NCI-H345 treated with DMSO at 0.1 percent for 48 hours (cell line): ENCODE measurements around the gene RIIAD1.
"Not testable (repeated sequence)": the region's sequence is repeated elsewhere in the genome, so short reads cannot be mapped to it uniquely, and the experiment has no call there.

Experiments used
- DNase-seq: peaks from one replicate; lab custom pipeline; 2025; ENCODE audit not compliant: unreplicated experiment; lab: John Stamatoyannopoulos, UW

RIIAD1 gene

DNA sequence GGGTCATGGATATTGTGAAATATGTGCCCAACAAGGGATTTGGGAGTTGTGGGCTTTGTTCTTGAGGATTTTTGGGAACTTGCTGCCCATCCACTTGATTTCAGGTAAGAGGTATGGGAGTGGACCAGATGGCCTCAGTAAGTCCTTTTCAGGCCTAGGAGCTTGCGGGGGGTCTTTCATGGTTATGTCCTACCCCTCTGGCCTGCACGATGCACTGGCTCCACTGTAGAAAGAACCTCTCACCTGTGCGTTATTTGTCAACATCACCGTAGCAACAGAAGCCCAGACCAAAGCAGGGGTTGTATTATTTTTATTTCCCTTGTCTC, 8.6 kb downstream of the RIIAD1 start:
- DNase-seq, result no peak

- DNase-seq, result no peak
These were observed 11.8 kb downstream of the RIIAD1 start for GRCh38 chr1:151733126-151733525.

GRCh38 chr1:151733995-151734394, 12.7 kb downstream of the RIIAD1 start:
- not testable (repeated sequence) for DNase-seq

GRCh38 chr1:151737026-151737425, 15.7 kb downstream of the RIIAD1 start:
- DNase-seq, result no peak

DNA sequence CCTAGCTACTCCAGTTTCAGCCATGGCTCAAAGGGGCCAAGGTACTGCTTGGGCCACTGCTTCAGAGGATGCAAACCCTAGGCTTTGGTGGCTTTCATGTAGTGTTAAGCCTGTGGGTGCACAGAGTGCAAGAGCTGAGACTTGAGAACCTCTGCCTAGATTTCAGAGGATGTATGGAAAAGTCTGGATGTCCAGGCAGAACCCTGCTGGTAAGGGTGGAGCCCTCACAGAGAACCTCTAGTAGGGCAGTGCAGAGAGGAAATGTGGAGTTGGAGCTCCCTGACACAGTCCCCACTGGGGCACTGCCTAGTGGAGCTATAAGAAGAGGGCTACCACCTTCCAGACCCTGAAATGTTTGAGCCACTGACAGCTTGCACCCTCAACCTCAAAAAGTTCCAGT, 16.2 kb downstream of the RIIAD1 start:
- no peak for DNase-seq

DNA sequence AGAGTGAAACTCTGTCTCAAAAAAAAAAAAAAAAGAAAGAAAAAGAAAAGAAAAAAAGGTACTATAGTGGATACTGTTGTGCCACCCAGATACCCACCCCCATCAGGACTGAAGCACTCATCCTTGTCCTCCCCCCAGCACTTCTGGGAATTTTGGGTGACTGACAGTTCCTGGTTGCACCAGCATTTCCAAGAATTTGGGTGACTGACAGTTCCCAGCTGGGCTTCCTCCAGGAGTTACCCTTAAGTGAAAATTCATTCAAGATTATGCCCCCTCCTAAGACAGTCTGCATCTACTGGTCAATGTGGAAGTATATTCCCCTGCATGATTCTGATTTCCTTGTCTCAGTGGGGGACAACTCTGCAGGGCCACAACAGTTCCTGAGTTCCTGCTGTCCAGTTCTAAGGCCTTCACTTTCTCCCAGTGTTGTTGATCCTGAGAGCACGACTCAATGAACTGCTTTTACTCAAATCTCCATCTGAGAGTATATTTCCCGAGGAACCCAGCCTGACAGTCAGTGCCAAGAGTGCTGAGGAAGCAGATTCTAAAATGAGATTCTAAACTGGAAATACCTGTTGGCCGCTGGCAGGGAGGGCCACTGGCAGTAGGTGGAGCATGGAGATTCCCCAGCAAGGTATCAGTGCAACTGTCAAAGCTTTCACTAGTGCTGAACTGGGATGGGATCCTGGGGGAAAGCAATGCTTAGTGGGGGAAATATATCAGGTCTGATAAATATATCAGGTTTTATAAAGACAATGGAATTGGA, 18.5 kb downstream of the RIIAD1 start:
- no peak for DNase-seq

DNA sequence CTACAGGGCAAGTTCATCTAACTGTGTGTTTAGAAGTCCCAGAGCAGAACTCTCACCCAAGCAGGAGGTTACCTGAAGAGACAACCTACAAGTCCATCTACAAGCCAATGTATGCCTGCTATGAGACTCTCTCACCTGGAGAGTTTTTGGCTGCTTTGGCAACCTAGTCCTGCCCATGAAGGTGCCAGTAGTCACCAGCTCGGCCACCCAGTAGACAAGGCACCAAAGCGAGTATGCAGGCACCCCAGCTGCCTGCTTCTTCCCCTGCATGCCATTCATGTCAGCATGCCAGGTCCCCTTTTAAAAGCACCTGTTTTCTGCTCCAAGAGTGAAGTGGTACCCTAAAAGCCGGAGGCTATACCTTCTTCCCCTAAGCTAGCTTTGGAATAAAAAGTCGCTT, 20.2 kb downstream of the RIIAD1 start:
- DNase-seq, result no peak

DNA sequence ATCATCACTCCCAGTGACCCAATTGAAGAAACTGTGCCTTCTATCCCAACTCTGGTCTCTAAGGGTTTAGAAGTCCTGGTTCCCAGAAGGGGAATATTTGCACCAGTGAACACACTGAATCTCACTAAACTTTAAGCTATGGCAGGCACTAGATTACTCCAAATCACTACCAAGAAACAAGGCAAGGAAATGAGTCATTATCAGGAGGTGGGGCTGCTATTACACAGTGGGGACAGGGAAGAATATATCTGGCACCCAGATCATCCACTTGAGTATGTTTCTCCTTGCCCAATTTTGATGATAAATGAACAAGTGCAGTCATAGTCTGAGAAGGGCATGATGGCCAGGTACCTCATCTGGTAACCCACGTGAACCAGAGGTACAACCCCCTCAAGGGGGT, 35.0 kb downstream of the RIIAD1 start:
- DNase-seq, result no peak

DNA sequence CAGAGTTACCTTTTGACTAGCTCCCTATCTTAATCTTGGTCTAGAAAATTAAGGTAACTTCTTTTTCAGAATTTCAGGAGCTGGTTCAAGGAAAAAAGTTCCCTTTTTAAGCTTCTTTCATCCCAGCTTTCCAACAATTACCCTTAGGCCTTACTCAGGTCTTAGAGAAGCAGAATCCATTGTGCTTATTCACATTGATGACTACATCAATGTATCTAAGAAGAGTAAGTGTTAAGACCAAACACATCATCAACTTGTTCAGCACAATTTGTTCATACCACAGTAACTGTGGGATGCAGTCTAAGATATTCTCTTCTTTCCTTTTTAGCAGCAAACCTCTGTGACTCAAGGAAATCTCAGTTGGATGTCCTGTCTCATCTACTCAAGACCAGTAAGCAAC, 37.9 kb downstream of the RIIAD1 start:
- DNase-seq, result no peak

DNA sequence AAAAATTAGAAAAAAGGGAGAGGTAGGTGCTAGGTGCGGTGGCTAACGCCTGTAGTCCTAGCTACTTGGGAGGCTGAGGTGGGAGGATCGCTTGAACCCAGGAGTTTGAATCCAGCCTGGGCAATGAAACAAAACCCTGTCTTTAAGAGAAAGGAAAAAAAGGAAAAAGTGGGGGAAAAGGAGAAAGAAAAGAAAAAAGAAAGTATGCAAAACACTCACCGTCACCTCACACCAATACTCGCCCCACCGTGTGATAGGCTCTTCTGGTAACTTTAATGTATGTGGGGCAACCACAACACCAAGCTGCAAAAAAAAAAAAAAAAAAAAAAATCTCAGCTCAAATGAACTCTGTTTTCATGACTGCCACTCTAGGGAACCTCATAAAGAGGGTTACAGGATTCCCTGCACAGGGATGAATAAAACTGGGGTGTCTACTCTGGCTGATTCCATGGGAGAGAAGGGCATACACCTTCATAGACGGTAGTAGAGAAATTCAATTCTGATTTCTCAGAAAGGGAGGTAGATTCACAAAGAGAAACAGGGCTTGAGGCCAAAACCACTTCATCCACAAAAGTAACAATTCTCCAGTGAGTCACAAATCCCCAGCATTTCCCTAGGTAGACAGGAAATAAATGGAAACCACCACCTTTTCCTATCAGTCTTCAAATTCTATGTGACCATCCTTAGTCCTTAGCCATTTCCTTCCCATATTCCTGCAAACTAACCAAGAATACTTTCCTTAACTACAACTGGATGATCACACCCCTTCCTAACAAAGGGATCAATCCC, 39.5 kb downstream of the RIIAD1 start:
- no peak for DNase-seq

- peak; percentile 92 for DNase-seq
These were observed 41.9 kb downstream of the RIIAD1 start, which contains the start of gene MRPL9 for GRCh38 chr1:151762941-151763921. MRPL9 (minus strand) TSS chr1:151763496; CDS start chr1:151763479, 17 bp downstream.

- no peak for DNase-seq
These were observed 42.7 kb downstream of the RIIAD1 start for GRCh38 chr1:151763990-151764389.

- not testable (repeated sequence) for DNase-seq
These were observed 47.2 kb downstream of the RIIAD1 start for GRCh38 chr1:151768351-151769066.

DNA sequence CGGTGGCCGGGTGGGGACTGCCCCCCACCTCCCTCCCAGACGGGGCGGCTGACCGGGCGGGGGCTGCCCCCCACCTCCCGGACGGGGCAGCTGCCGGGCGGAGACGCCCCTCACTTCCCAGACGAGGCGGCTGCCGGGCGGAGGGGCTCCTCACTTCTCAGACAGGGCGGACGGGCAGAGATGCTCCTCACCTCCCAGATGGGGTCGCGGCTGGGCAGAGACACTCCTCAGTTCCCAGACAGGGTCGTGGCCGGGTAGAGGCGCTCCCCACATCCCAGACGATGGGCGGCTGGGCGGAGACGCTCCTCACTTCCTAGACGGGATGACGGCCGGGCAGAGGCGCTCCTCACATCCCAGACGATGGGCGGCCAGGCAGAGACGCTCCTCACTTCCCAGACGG, 47.9 kb downstream of the RIIAD1 start:
- not testable (repeated sequence) for DNase-seq

DNA sequence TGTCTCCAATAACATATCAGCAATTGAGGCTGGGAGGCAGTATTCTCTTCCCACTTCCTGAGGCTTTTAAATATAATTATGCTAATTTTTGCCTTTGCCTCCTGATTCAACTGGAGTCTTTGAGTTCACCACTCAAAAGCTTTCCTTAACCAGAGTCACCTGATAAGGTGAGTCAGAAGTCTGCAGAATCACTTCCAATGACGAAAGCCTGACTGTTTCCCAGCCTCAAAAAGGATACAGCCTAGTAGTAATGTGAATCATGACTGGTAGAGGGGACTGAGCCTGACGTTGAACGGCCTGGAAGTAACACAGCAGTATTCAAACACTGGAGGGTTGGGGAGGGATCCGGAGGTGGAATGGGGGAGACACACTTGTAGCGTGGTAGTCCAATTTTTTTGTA, 52.4 kb downstream of the RIIAD1 start:
- DNase-seq, result no peak

DNA sequence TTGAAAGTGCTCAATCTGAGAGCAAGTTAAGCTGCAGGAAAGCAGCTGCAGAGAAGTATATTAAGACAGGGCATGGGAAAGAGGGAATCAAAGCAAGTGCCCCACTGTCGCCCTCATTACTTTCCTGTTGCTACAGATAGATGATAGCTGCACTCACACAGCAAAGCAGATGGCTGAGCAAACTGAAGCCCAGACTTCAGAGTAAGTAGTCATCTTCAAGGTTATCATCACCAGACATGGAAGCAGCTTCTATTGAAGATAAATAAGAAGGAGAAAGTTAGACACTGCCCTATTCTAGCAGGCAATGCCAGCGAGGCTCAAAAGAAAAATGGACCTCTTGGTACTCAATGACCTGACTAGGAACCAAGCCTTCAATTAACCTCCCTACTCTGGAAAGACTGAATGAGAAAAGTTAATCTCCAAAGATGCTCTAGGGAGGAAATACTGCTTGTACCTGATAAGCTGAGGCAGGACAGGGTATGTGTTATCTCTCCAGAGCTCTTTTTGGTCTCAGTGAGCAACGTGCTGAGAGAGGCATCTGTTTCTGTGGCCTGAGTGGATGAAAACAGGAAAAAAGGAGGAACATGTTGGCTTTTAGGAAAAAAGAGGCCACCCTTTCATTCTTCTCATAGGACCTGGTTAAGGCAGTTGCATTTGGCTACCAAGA, 53.1 kb downstream of the RIIAD1 start:
- DNase-seq, result no peak

- DNase-seq, result no peak
These were observed 54.8 kb downstream of the RIIAD1 start for GRCh38 chr1:151775894-151776664.

DNA sequence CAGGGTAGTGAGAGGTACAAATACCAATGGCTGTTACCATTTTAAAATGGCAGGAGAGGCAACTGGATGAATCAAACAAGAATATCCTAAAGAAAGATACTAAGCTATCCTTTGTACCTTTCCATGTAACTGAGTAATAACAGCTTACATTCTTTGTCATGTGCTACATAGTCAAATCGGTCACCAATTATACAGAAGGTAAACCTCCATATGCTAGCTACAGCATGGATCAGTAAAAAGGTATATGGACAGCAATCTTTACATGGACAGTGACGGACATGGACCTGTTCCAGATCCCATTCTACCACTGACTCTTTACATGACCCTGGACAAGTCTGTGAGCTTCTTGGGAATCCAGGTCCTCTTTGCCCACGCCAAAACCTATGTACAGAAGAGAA, 55.3 kb downstream of the RIIAD1 start:
- DNase-seq, result no peak

- no peak for DNase-seq
These were observed 56.0 kb downstream of the RIIAD1 start for GRCh38 chr1:151777317-151777716.
